GM18907 (cell line): ENCODE results near the gene GP1BB.

ENCODE experiments used
- ATAC-seq: cut with Tn5 transposase; IDR thresholded peaks from one replicate; pipeline ENCODE4 v1.9.1; 2021; ENCODE audit warnings: mild to moderate bottlenecking, moderate library complexity; ENCODE audit not compliant: unreplicated experiment

The GP1BB gene

GRCh38 chr22:19764636-19765476, 41.5 kb downstream of the GP1BB start:
- ATAC-seq, result no peak

GRCh38 chr22:19765477-19766239, 42.3 kb downstream of the GP1BB start:
- no peak for ATAC-seq

- ATAC-seq, result no peak
Observed at GRCh38 chr22:19766240-19766510, 42.8 kb downstream of the GP1BB start.

GRCh38 chr22:19766511-19767426, 43.4 kb downstream of the GP1BB start:
- ATAC-seq, result no peak

- no peak for ATAC-seq
Observed at GRCh38 chr22:19767427-19768341, 44.3 kb downstream of the GP1BB start.

DNA sequence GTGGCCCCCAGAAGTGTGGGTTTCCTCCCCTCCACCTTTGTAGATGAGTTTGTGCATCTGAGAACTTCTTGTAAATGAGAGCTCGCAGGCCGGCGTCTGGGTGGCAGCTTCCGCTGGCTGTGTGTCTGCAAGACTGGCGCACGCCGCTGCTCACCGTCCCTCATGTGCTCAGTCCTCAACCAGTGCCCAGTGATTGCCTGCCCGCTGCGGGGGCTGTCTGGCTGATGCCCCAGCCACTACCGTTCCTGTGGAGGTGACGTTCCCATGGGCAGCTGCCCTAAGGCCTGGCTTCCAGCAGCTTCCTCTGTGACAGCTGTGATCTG, 46.0 kb downstream of the GP1BB start:
- ATAC-seq, result no peak

GRCh38 chr22:19770349-19771220, 47.2 kb downstream of the GP1BB start:
- no peak for ATAC-seq

- ATAC-seq, result no peak
Observed at GRCh38 chr22:19772422-19772672, 49.0 kb downstream of the GP1BB start.

DNA sequence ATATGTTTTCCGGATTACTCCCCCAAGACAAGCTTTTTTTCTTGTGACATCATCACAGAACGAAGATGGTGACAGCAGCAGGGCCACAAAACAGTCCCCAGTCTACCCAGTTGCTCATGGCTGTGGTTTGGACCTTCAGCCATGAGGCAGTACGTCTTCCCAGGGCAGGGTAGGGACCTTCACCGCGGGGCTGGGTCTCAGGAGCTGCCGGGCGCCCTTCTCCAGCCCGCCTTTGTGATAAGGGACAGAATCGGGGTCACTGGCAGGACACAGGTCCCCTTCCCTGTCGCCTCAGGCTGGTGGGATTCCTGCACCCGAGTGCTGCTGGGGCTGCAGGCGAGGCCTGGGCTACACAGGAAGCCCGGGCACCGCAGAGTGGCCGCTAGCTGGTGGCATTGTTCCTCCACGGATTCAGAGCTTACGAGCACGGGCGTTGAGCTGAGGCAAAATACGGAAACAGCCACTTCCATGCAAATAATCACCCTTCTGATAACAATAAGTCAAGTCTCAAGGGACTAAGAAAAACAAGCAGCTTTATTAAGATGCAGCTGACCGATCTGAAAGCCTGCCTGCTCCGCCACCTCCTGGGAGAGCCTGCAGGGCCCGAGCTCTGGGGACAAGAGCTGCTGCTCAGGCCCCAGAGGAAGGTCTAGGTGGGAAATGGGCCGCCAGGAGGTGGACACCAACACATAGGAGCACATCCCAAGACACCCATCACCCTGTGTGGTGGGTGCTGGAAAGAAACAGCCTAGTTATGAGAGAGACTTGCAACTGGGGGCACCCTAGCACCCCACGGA, 49.5 kb downstream of the GP1BB start:
- peak; percentile 81 for ATAC-seq

GRCh38 chr22:19773470-19774040, 50.2 kb downstream of the GP1BB start:
- ATAC-seq, result no peak
